NCI-H1436 (cell line): ENCODE data around the gene THUMPD2.
"Not testable (repeated sequence)": the region's sequence is repeated elsewhere in the genome, so short reads cannot be mapped to it uniquely, and the experiment has no call there.

Experiments
- DNase-seq: peaks from one replicate; lab custom pipeline; 2025; lab: John Stamatoyannopoulos, UW

Gene THUMPD2, protein sequence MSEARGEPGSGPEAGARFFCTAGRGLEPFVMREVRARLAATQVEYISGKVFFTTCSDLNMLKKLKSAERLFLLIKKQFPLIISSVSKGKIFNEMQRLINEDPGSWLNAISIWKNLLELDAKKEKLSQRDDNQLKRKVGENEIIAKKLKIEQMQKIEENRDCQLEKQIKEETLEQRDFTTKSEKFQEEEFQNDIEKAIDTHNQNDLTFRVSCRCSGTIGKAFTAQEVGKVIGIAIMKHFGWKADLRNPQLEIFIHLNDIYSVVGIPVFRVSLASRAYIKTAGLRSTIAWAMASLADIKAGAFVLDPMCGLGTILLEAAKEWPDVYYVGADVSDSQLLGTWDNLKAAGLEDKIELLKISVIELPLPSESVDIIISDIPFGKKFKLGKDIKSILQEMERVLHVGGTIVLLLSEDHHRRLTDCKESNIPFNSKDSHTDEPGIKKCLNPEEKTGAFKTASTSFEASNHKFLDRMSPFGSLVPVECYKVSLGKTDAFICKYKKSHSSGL

DNA sequence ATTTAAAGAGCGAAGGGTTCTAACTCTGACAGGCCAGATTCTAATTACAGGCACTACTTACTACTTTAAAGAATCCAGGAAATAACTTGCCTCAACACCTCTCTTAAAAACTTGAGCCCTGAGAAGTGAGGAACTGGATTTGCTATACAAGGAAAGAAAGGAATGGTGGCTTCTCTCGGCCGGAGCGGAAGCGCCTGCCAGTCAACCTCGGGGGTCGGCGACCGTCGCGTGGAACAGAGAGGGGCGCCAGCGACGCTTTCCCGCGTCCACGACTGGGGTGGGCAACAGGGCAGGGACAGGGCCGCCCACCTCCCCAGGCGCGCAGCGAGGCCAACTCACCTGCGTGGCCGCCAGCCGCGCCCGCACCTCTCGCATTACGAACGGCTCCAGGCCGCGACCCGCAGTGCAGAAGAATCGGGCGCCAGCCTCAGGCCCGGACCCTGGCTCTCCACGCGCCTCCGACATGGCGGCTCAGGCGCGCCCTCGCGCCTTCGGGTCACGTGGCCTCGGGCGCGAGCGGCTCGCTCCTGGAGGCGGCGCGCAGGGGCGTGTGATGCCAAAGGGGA, at the start of gene THUMPD2:
THUMPD2 (minus strand) TSS at position 484 of the 566 bp plus-strand sequence; CDS start at position 465, 19 bp downstream.
- peak; percentile 72 for DNase-seq

DNA sequence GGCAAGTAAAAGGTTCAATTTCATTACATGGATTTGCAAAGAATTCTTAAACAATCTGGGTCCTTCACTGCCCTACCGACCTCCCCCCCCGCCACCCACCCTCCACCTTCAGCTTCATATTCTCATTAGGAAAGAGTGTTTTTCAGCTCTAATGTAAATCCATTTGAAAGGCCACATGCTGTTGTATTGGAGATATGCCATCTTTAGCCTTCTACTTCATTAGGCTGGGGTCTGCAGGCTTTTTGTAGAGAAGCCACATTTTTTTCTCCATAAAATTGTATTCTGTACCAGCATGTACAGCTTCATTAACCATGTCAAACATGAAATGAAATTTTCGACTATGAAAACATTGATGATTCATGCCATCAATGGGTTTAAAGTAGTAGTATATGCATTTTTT, 42.8 kb upstream of the THUMPD2 start:
- DNase-seq = no peak

DNA sequence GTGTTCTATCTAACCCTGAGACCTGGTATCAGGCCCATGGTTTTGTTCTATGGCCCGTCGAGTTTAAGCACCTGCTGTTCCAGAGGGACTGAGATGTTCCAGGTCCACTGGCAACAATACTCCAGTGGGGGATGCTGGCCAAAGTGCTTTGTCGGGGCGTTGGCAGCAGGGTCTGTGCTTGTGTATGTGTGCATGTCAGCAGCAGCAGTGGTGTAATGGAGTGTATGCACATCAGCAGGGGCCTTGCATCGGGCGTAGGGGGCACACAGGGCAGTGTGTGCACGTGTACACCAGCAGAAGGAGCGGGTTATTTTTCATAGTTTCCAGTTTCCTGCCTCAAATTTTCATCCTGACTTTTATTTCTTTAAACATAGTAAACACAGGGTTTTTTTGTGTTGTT, 37.8 kb upstream of the THUMPD2 start:
- DNase-seq = no peak

DNA sequence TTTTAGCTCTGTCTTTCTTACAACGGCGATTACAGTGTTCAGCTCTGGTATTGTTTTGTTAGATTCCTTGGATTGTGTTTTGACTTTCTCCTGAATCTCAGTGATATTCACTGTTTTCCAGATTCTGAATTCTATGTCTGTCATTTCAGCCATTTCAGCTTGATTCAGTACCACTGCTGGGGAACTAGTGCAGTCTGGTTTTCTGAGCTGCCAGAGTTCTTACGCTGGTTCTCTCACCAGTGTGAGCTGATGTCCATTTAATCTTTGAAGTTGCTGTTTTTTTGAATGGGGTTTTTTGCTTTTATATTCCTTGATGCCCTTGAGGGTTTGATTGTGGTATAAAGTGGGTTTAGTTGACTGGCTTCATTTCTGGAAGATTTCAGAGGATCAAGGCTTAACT, 37.4 kb upstream of the THUMPD2 start:
- no peak for DNase-seq

DNA sequence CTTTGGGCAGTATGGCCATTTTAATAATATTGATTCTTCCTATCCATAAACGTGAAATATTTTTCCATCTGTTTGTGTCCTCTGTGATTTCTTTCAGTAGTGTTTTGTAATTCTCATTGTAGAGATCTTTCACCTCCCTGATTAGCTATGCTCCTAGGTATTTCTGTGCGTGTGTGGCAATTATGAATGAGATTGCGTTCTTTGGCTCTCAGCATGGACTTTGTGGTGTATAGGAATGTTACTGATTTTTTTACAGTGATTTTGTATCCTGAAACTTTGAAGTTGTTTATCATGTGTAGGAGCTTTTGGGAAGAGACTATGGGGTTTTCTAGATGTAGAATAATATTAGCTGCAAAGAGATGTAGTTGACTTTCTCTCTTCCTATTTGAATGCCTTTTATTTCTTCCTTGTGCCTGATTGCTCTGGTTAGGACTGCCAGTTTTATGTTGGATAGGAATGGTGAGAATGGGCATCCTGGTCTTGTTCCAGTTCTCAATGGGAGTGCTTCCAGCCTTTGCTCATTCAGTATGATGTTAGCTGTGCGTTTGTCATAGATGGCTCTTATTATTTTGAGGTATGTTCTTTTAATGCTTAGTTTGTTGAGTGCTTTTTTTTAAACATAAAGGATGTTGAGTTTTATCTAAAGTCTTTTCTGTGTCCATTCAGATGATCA, 27.0 kb upstream of the THUMPD2 start:
- DNase-seq = no peak

DNA sequence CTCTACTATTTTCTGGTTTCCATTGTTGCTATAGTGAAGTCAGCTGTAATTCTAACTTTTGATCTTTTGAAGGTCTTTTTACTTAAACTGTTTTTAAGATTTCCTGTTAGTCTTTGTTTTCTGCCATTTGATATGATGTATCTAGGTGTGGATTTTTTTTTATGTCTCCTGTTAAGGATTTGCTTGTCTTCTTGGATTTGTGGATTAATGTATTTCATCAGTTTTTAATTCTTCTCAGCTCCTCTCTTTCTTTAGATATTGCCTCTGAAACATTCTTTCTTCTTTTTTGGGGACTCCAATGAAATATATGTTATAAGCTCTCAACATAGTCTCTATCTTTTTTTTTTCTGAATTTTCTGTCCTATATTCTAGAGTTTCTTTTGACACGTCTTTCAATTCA, 24.8 kb upstream of the THUMPD2 start:
- no peak for DNase-seq

DNA sequence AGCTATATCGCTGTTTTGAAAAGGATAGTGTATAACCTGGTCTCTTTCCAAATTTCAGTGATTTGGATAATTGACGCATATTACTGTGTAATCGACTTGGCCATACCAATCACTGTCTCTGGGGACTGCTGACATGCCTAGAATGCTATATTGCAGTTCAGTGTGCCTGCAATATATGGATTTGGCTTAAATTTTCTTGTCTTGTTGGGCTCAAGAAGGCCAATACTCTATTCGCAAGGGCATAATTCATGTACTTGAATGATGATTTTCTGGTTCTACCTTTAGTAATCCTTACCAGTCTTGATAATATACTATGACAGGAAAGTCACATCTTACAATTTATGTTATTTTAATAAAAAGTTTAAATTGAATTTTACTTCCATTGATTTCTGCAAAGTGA, 21.7 kb upstream of the THUMPD2 start:
- no peak for DNase-seq

DNA sequence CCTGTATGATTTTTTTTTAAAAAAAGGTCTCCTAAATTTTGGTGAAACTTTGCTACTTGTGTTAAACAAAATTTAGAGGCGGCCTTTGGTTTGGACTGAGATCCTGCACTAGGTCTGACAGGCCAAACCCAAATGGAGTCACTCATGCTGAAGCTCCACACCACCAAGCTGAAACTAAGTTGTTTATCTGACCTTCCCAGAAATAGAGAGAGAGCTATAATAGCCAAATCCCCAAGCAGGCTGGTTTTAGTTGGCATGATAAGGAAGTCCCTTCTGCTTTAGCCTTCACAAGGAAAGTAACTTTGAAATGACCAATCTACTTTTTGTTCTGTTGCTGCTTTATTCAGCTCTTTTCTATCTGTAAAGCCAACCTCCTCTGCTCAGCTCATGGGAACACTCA, 17.1 kb upstream of the THUMPD2 start:
- DNase-seq = no peak

DNA sequence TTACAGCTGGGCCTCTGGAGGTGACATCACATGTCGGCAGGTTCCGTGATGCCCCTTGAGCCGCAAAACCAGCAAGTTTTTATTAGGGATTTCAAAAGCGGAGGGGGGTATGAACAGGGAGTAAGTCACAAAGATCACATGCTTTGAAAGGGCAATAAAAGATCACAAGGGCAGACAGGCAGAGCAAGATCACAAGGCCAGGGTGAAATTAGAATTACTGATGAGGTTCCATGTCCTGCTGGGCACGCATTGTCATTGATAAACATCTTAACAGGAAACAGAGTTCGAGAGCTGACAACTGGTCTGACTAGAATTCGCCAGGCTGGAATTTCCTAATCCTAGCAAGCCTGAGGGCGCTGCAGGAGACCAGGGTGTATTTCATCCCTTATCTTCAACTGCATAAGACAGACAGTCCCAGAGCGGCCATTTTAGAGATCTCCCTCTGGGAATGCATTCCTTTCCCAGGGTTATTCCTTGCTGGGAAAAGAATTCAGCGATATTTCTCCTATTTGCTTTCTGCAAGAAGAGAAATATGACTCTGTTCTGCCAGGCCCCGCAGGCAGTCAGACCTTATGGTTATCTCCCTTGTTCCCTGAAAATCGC, 11.3 kb upstream of the THUMPD2 start:
- not testable (repeated sequence) for DNase-seq

DNA sequence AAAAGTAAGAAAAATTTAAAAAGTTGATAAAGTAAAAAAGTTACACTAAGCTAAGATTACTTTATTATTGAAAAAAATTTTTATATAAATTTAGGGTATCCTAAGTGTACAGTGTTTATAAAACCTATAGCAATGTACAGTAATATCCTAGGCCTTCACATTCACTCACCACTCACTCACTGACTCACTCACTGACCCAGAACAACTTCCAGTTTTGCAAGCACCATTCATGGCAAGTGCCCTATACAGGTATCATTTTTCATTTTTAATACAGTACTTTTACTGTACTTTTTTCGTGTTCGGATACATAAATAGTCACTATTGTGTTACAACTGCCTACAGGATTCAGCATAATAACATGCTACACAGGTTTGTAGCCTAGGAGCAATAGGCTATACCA, 8.9 kb upstream of the THUMPD2 start:
- no peak for DNase-seq

DNA sequence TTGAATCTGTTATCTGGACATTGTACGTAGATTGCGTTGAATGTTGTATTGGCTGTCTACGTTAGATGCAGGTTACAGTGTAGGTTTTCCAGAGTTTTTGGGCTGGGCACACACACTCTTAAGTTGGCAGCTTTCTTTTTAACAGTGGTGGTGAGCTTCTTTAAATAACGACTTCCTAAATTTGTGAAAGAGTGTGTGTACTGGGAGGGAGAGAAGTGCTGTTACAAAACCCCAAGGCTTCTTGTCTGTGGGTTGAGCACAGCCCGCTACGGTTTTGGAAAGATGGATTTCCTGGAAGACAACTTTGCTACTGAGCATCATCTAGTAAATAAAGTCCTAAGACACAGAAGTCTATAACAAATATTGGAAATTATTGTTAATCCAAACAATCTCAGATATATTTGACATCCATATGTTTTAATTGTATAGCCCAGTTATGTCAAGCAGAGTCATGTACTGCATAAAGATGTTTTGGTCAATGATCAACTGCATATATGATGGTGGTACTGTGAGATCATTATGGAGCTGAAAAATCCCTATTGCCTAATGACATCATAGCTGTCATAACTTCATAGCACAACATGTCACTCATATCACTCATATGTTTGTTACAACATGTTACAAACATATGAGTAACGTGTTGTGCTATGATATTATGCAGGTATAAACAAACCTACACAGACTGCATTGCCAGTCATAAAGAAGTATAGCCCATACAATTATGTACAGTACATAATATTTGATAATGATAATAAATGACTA, 7.9 kb upstream of the THUMPD2 start:
- DNase-seq = no peak

DNA sequence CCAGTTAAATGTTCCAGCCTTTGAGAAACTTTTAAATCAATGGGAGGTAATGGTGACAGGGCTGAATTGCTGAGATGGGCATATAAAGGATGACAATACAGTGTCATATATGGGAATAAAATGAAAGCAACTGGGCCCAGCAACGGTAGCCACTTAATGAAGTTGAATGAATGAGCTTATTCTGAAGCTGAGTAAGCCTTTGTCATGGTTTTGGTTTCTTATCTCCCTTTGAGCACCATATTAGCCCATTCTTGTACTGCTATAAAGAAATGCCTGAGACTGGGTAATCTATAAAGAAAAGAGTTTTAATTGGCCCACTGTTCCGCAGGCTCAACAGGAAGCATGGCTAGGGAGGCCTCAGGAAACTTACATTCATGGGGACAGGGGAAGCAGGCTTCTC, 3.5 kb upstream of the THUMPD2 start:
- DNase-seq = no peak

DNA sequence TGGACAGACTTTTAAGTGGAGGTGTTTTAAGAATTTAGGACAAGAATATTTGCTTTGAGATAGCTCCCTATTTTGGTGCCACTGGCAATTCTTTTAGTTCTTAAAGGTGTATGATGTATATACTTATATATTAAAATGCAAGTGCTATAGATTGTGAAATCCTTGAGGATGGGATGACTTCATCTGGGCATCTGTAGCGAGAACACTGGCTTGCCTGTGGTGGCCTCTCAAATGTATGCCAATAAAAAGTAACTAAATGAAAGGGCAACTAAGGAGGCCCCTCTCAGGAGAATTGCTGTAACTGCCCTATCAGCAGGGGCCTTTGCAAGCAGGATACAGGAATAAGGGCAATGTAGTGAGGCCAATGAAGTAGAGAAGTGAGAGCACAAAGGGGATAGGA, 2.6 kb upstream of the THUMPD2 start:
- no peak for DNase-seq

DNA sequence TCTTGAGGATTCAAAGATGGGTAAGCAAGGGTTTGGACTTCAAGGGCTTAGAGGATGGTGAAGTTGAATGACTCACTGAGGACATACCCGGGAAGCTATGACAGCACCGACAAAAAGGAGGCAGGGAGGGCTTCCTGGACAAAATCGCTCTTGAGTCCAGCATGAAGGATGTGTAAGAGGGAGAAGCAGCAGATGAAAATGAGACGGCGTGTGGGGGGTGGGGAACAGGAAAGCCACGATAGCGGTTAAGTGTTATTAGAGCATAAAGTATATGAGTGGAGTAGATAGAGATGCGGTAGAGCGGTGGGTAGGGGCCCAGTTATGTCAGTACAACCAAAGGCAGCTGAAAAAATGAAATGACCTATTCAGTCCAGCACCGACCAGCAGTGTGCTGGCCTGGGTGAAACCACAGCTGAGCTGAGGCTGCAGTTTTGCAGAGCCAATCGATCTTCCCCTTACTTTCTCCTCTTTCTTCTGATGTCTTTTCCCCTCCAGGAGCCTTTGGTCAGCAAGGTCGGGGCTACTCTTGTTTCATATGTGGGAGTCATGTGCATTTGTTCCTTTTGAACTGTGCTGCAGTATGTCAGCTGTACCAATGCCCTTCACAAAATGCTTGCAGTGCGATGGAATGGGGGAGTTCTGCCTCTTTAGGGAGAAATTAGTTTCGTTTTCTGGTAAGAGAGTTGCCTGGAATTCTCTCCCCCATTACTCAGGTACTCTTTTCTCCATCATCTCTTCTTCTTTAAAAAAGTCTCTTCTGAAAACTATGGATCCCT, 2.0 kb upstream of the THUMPD2 start:
- no peak for DNase-seq

DNA sequence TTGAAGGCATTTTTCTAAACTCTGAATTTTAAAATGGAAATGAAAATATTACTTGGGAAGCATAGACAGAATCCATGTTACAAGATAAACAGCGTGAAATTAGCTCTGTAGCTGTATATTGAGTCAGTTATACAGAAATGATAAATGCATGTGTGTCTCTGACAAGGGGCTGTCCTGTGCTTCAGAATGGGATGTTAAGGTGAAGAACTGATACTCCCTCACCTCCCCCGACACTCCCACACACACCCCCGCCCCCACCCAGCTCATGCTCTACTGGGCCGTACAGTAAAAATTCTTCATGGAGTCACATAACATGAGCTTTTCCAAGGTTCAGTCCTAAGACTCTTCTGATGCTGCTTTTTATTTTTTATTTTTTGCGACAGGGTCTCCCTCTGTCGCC, 869 bp upstream of the THUMPD2 start:
- DNase-seq = no peak

DNA sequence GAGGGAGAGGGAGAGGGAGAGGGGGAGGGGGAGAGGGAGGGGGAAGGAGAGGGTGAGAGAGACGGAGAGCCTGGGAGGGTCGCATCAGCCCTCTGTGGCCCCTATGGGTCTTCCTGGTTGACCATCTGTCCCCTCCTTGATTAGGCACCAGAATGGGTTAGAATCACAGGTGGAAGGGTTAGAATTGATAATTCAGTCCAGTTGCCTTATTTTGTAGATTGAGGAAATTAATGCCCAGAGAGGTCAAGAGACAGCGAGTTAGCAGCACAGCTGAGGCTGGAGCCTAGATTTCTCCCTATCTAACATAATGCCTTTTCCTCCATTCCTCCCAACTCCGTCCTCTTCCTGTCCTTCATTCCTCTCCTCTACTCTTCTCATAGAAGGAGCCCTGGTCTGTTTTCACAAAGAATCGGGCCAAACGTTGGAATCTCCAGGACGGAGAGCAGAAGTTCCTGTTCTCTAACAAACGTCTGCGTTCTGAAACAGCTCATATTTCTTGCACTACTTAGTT, 338 bp upstream of the THUMPD2 start:
- DNase-seq = no peak

DNA sequence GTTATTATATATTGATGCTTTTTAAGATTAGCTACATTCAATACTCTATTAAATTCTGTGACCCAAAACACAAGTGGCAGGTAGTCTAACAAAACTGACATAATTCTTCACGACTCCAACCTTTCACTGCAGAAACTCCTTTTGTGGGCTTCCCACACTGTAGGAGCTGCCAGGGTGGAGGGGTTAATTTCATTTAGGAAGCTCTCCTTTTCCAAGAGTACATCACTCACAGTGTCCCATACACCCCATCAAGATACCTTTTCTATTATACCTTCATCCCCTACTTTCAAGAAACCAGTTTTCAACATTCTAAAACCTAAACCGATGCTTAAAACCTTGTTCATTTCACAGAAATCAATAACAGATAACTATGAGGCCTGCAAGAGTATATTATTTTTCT, 825 bp downstream of the THUMPD2 start:
- no peak for DNase-seq

DNA sequence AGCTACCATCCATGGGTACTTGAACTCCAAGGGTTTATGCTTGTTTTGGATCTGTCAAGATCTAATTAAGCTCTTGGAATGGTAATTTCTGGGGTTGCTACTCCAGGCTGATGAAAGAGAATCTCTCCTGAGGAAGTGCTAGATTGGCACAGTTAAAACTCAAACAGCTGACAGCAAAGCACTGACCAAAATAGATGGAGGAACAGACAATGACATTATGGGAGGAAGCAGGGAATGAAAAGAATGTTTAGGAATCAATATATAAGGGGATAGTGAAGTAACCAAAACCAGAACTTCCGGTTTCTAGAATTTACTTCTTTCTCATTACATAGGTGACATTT, 6.3 kb downstream of the THUMPD2 start:
- DNase-seq = no peak

DNA sequence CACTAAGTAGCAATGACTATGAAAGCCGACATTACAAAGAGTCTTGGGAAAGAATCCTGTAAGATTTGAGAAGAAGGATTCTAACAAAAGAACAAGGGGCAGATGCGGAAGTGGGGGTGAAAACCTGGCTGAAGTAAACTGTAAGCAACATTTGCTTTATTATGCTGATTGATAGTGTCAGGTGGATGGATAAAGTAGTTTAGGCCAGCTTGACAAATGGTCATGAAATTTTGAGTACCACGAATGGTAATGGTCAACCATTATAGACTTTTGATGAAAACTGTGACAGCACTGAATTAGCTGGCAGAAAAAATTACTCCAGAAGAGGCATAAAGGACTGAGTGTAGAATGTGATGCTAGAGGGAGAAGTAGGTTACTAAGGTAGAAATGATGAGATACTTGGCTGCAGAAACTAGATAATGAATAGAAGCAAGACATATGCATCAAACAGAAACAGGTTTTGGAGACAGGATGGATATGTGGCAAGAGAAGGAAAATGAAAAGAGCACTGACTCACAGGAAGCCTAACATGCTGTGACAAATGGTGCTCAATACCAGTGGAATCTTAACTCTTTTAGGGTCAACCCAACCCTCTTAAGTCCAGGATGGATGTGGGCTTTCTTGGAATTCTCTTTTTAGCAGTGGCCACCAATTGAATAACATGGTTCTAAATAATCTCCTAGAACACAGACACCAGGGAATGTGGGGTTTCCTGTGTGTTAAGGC, 6.8 kb downstream of the THUMPD2 start:
- DNase-seq = no peak

DNA sequence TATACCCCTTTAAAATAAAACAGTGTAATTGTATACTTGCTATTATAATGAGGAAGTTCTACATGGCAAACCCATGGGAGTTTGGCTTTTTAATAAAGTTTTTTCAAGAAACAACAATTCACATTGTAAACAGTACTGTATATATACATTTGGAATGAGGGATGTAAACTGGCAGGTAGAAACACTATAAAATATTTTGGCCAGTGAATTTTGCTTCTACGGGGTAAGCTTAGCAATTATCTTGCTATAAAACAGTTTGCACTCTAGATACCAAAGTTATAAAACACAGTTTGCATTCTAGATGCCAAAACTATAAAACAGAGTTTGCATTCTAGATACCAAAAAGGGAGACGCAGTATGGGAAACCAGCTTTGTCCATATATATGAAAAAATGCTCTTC, 16.6 kb downstream of the THUMPD2 start:
- DNase-seq = no peak
